ENCODE results near the gene CHKB. TPM values are rescaled to one million over a fixed set of nuclear protein-coding genes. Genes with fewer than 3 reads are reported as not detected.
"Not testable (repeated sequence)": the region's sequence is repeated elsewhere in the genome, so short reads cannot be mapped to it uniquely, and the experiment has no call there.

The CHKB gene
- total RNA-seq, 1 donor from 2014 or later = 147 TPM

- DNase-seq = peak; percentile 84
- Mint-ChIP-seq H3K27me3 (ENCODE audit: unreplicated experiment) (peaks cover 11% of the 10 kb centered on the region), H3K4me3 (ENCODE audit: unreplicated experiment) (peak overlapping the region; percentile 28), H3K27ac (ENCODE audit: unreplicated experiment) (no peak overlapping the region), H3K36me3 (ENCODE audit: unreplicated experiment) (no peaks in the 10 kb centered on the region), H3K9me3 (ENCODE audit: unreplicated experiment) (peaks cover 3% of the 10 kb centered on the region), H3K4me1 (ENCODE audit: low read depth, unreplicated experiment) (no peaks in the 10 kb centered on the region)
- TF ChIP-seq CTCF (IDR thresholded peaks at IDR 0.05; ENCODE audit: partially characterized antibody, unreplicated experiment) = peak; percentile 76
These were observed 38.1 kb upstream of the CHKB start for GRCh38 chr22:50620593-50621355.

GRCh38 chr22:50614296-50614695 lies 31.6 kb upstream of the CHKB start:
- not testable (repeated sequence) for H3K27me3 Mint-ChIP-seq (ENCODE audit: unreplicated experiment); DNase-seq; H3K27ac Mint-ChIP-seq (ENCODE audit: unreplicated experiment); H3K36me3 Mint-ChIP-seq (ENCODE audit: unreplicated experiment); H3K4me1 Mint-ChIP-seq (ENCODE audit: low read depth, unreplicated experiment); H3K4me3 Mint-ChIP-seq (ENCODE audit: unreplicated experiment)
- H3K9me3 Mint-ChIP-seq (ENCODE audit: unreplicated experiment) = peaks cover 15% of the 10 kb centered on the region

GRCh38 chr22:50613291-50613981 lies 30.8 kb upstream of the CHKB start:
- peaks cover 10% of the 10 kb centered on the region for H3K27me3 Mint-ChIP-seq (ENCODE audit: unreplicated experiment)
- no peak for TF ChIP-seq CTCF (IDR thresholded peaks at IDR 0.05; ENCODE audit: partially characterized antibody, unreplicated experiment)
- H3K9me3 Mint-ChIP-seq (ENCODE audit: unreplicated experiment) = peaks cover 17% of the 10 kb centered on the region
- H3K36me3 Mint-ChIP-seq (ENCODE audit: unreplicated experiment) = peaks cover 6% of the 10 kb centered on the region
- H3K27ac Mint-ChIP-seq (ENCODE audit: unreplicated experiment) = no peak overlapping the region
- DNase-seq = no peak
- no peak overlapping the region for H3K4me3 Mint-ChIP-seq (ENCODE audit: unreplicated experiment)
- no peaks in the 10 kb centered on the region for H3K4me1 Mint-ChIP-seq (ENCODE audit: low read depth, unreplicated experiment)

GRCh38 chr22:50612528-50613221 lies 30.0 kb upstream of the CHKB start:
- no peak for DNase-seq
- H3K4me1 Mint-ChIP-seq (ENCODE audit: low read depth, unreplicated experiment) = no peaks in the 10 kb centered on the region
- H3K9me3 Mint-ChIP-seq (ENCODE audit: unreplicated experiment) = peaks cover 20% of the 10 kb centered on the region
- H3K27me3 Mint-ChIP-seq (ENCODE audit: unreplicated experiment) = peaks cover 7% of the 10 kb centered on the region
- H3K27ac Mint-ChIP-seq (ENCODE audit: unreplicated experiment) = no peak overlapping the region
- no peak for TF ChIP-seq CTCF (IDR thresholded peaks at IDR 0.05; ENCODE audit: partially characterized antibody, unreplicated experiment)
- no peak overlapping the region for H3K4me3 Mint-ChIP-seq (ENCODE audit: unreplicated experiment)
- peaks cover 6% of the 10 kb centered on the region for H3K36me3 Mint-ChIP-seq (ENCODE audit: unreplicated experiment)

GRCh38 chr22:50612168-50612527 lies 29.5 kb upstream of the CHKB start:
- Mint-ChIP-seq H3K36me3 (ENCODE audit: unreplicated experiment) (peaks cover 6% of the 10 kb centered on the region), H3K27me3 (ENCODE audit: unreplicated experiment) (peaks cover 12% of the 10 kb centered on the region), H3K27ac (ENCODE audit: unreplicated experiment) (no peak overlapping the region), H3K4me1 (ENCODE audit: low read depth, unreplicated experiment) (no peaks in the 10 kb centered on the region), H3K4me3 (ENCODE audit: unreplicated experiment) (no peak overlapping the region), H3K9me3 (ENCODE audit: unreplicated experiment) (peaks cover 21% of the 10 kb centered on the region)
- no peak for TF ChIP-seq CTCF (IDR thresholded peaks at IDR 0.05; ENCODE audit: partially characterized antibody, unreplicated experiment)
- DNase-seq = no peak

Data from glutamatergic neuron (in vitro differentiated cells).